Caco-2 (cell line): ENCODE data around the gene SPACA7. TPM values are rescaled to one million over a fixed set of nuclear protein-coding genes. Genes with fewer than 3 reads are reported as not detected.
A peak's percentile ranks its signal among the peaks of the same experiment; 100 is the strongest.

Experiments used
- BruUV-seq: library from RNA; stranded (reverse); fragments of 400-500 nt; replicated peaks from 2 replicates; lab custom pipeline; 2021; lab: Mats Ljungman, UMichigan
- CTCF ChIA-PET: fragments of 300-600 bp; sonication (Branson Sonifier 250); formaldehyde crosslinking; loops from one replicate; lab custom pipeline; 2022; ENCODE audit warnings: antibody characterized with exemption; lab: Charles Lee
- POLR2A ChIA-PET: fragments of 300-600 bp; sonication (Branson Sonifier 250); formaldehyde crosslinking; loops from one replicate; lab custom pipeline; 2022; ENCODE audit warnings: antibody characterized with exemption; lab: Charles Lee
- DNase-seq, 2 experiments: peaks; one replicate each; pipeline versions ENCODE4 v3.0.0 to v3.0.0-alpha.2; 2020 to 2022
- H3K27me3 ChIP-seq: replicated peaks from 2 replicates; pipeline ENCODE4 v1.6.0; 2011; ENCODE audit warnings: low read length; ENCODE audit not compliant: control insufficient read depth, insufficient read depth
- H3K36me3 ChIP-seq: 2 replicates; pipeline ENCODE4 v1.5.1; 2011; ENCODE audit warnings: low read length; ENCODE audit not compliant: control insufficient read depth, insufficient read depth
- H3K4me1 ChIP-seq: fragments of 250-450 bp; sonication (Bioruptor Pico); 2 replicates; pipeline ENCODE4 v1.5.1; 2020; ENCODE audit warnings: mild to moderate bottlenecking
- H3K4me3 ChIP-seq: 2 replicates; pipeline ENCODE4 v1.5.1; 2011; ENCODE audit warnings: low read depth, mild to moderate bottlenecking, control low read depth, low read length
- H3K9me3 ChIP-seq: fragments of 250-450 bp; sonication (Bioruptor Pico); 2 replicates; pipeline ENCODE4 v1.5.1; 2020; ENCODE audit warnings: mild to moderate bottlenecking, moderate library complexity
- H3K27ac Mint-ChIP-seq: one replicate; pipeline ENCODE4 v1.8.0; 2022; ENCODE audit warnings: mixed read lengths; ENCODE audit not compliant: unreplicated experiment
- H3K27me3 Mint-ChIP-seq: one replicate; pipeline ENCODE4 v1.8.0; 2022; ENCODE audit warnings: mixed read lengths; ENCODE audit not compliant: insufficient read depth, unreplicated experiment
- H3K36me3 Mint-ChIP-seq: one replicate; pipeline ENCODE4 v1.8.0; 2022; ENCODE audit warnings: mild to moderate bottlenecking, mixed read lengths; ENCODE audit not compliant: insufficient read depth, unreplicated experiment
- H3K4me1 Mint-ChIP-seq: one replicate; pipeline ENCODE4 v1.8.0; 2022; ENCODE audit warnings: low read depth, mixed read lengths; ENCODE audit not compliant: unreplicated experiment
- H3K4me3 Mint-ChIP-seq: one replicate; pipeline ENCODE4 v1.8.0; 2022; ENCODE audit warnings: mild to moderate bottlenecking, moderate library complexity, mixed read lengths; ENCODE audit not compliant: unreplicated experiment
- H3K9me3 Mint-ChIP-seq: one replicate; pipeline ENCODE4 v1.8.0; 2022; ENCODE audit warnings: mixed read lengths; ENCODE audit not compliant: unreplicated experiment
- CTCF ChIP-seq, 2 experiments: fragments of 200-600 bp in 1 of 2; IDR thresholded peaks; 1 replicate in 1 of 2; 2 replicates in 1 of 2; pipeline versions ENCODE4 v1.5.1 to v1.8.0; 2011 to 2022; ENCODE audit warnings: antibody characterized with exemption in 1 of 2, control low read depth in 1 of 2, inconsistent platforms in 1 of 2, low read depth in 1 of 2, low read length in 1 of 2, mild to moderate bottlenecking in 1 of 2, moderate library complexity in 1 of 2; ENCODE audit not compliant: insufficient read depth in 1 of 2, severe bottlenecking in 1 of 2, unreplicated experiment in 1 of 2
- intact Hi-C: fragments of 100-400 bp; cut with micrococcal nuclease; formaldehyde crosslinking; loops from one replicate; pipeline ENCODE4 v1.10.0; 2022; ENCODE audit not compliant: unreplicated experiment
- total RNA-seq: library from RNA; stranded (reverse); gene quantifications from 2 replicates; pipeline ENCODE4 v1.2.3, GENCODE V29; 2022

The SPACA7 gene
- total RNA-seq, 1 experiment from 2014 or later, result not detected

GRCh38 chr13:112438515-112438914 is 62.4 kb downstream of the SPACA7 start:
- DNase-seq, result no peak
- peaks cover 14% of the 10 kb centered on the region for H3K9me3 ChIP-seq
- Mint-ChIP-seq H3K27me3 (peaks cover 17% of the 10 kb centered on the region), H3K4me3 (no peak overlapping the region), H3K27ac (no peak overlapping the region), H3K36me3 (no peaks in the 10 kb centered on the region), H3K4me1 (no peaks in the 10 kb centered on the region), H3K9me3 (peaks cover 24% of the 10 kb centered on the region)
- no peaks in the 10 kb centered on the region for H3K36me3 ChIP-seq
- no peaks in the 10 kb centered on the region for H3K4me1 ChIP-seq
- H3K27me3 ChIP-seq, result no peaks in the 10 kb centered on the region; the same call in 1 of the 2 replicates
- intact Hi-C loops, result no loop called here
- BruUV-seq, result no TSS peak
- CTCF ChIA-PET, result no interaction called here
- no peak for TF ChIP-seq CTCF (IDR thresholded peaks at IDR 0.05; ENCODE audit: insufficient read depth in 1 of 2, low read depth in 1 of 2, low read length in 1 of 2, severe bottlenecking in 1 of 2, unreplicated experiment in 1 of 2)
- POLR2A ChIA-PET, result no interaction called here
- no peak overlapping the region for H3K4me3 ChIP-seq

GRCh38 chr13:112441226-112441625 is 65.1 kb downstream of the SPACA7 start:
- Mint-ChIP-seq H3K27ac (no peak overlapping the region), H3K27me3 (peaks cover 15% of the 10 kb centered on the region), H3K36me3 (no peaks in the 10 kb centered on the region), H3K4me3 (no peak overlapping the region), H3K9me3 (peaks cover 24% of the 10 kb centered on the region), H3K4me1 (no peaks in the 10 kb centered on the region)
- H3K4me1 ChIP-seq, result no peaks in the 10 kb centered on the region
- POLR2A ChIA-PET, result no interaction called here
- no peaks in the 10 kb centered on the region for H3K36me3 ChIP-seq
- H3K9me3 ChIP-seq, result peaks cover 14% of the 10 kb centered on the region
- no TSS peak for BruUV-seq
- intact Hi-C loops, result loop anchor here (5.0 kb wide), 1 partner anchor 339 kb away; no protein-coding TSS in a partner anchor
- no peak for TF ChIP-seq CTCF (IDR thresholded peaks at IDR 0.05; ENCODE audit: insufficient read depth in 1 of 2, low read depth in 1 of 2, low read length in 1 of 2, severe bottlenecking in 1 of 2, unreplicated experiment in 1 of 2)
- CTCF ChIA-PET, result no interaction called here
- no peak overlapping the region for H3K4me3 ChIP-seq
- peak in 1 of 2 experiments; percentile 8 for DNase-seq
- H3K27me3 ChIP-seq, result no peaks in the 10 kb centered on the region; the same call in none of the 2 replicates

- H3K4me1 Mint-ChIP-seq, result no peaks in the 10 kb centered on the region
- Histone ChIP-seq H3K27me3 (no peaks in the 10 kb centered on the region; the same call in none of the 2 replicates), H3K4me3 (no peak overlapping the region), H3K4me1 (no peaks in the 10 kb centered on the region), H3K36me3 (no peaks in the 10 kb centered on the region), H3K9me3 (peaks cover 14% of the 10 kb centered on the region)
- intact Hi-C loops, result loop anchor here (5.0 kb wide), 1 partner anchor 340 kb away; no protein-coding TSS in a partner anchor
- peak in 1 of 2 experiments; percentile 32 for DNase-seq
- peaks cover 15% of the 10 kb centered on the region for H3K27me3 Mint-ChIP-seq
- ChIA-PET POLR2A (no interaction called here), CTCF (no interaction called here)
- peaks cover 23% of the 10 kb centered on the region for H3K9me3 Mint-ChIP-seq
- H3K4me3 Mint-ChIP-seq, result no peak overlapping the region
- TF ChIP-seq CTCF (IDR thresholded peaks at IDR 0.05; ENCODE audit: insufficient read depth in 1 of 2, low read depth in 1 of 2, low read length in 1 of 2, severe bottlenecking in 1 of 2, unreplicated experiment in 1 of 2), result no peak
- H3K36me3 Mint-ChIP-seq, result no peaks in the 10 kb centered on the region
- no TSS peak for BruUV-seq
- no peak overlapping the region for H3K27ac Mint-ChIP-seq
Measured at GRCh38 chr13:112441779-112442310, 65.7 kb downstream of the SPACA7 start.
